H9 (cell line): ENCODE measurements around the gene TBX1. TPM values are rescaled to one million over a fixed set of nuclear protein-coding genes. Genes with fewer than 3 reads are reported as not detected.

ENCODE experiments used
- DNase-seq: peaks from one replicate; pipeline ENCODE4 v3.0.0-alpha.2; 2017
- H2AFZ ChIP-seq: one replicate; pipeline ENCODE4 v1.6.1; 2013; ENCODE audit warnings: mild to moderate bottlenecking, low read length, control low read depth, moderate library complexity
- H2AK5ac ChIP-seq: 2 replicates; pipeline ENCODE4 v1.6.1; 2013; ENCODE audit warnings: low read length, control low read depth, mixed read lengths; ENCODE audit not compliant: insufficient read length
- H2BK120ac ChIP-seq: one replicate; pipeline ENCODE4 v1.6.1; 2013; ENCODE audit warnings: low read depth, mild to moderate bottlenecking, low read length, control low read depth, inconsistent platforms; ENCODE audit not compliant: poor library complexity, severe bottlenecking
- H2BK12ac ChIP-seq: 2 replicates; pipeline ENCODE4 v1.6.1; 2013; ENCODE audit warnings: low read length, control low read depth, mixed read lengths, low read depth; ENCODE audit not compliant: insufficient read length
- H2BK15ac ChIP-seq: 2 replicates; pipeline ENCODE4 v1.6.1; 2013; ENCODE audit warnings: low read depth, low read length, control low read depth
- H2BK20ac ChIP-seq: one replicate; pipeline ENCODE4 v1.6.1; 2013; ENCODE audit warnings: low read depth, mild to moderate bottlenecking, low read length, control low read depth, inconsistent platforms; ENCODE audit not compliant: poor library complexity, severe bottlenecking
- H2BK5ac ChIP-seq: 2 replicates; pipeline ENCODE4 v1.6.1; 2013; ENCODE audit warnings: low read length, control low read depth, mixed read lengths; ENCODE audit not compliant: insufficient read length
- H3K14ac ChIP-seq: 2 replicates; pipeline ENCODE4 v1.6.1; 2013; ENCODE audit warnings: low read length, control low read depth; ENCODE audit not compliant: insufficient read depth
- H3K18ac ChIP-seq: 2 replicates; pipeline ENCODE4 v1.6.1; 2013; ENCODE audit warnings: low read depth, mild to moderate bottlenecking, mixed read lengths, low read length, control low read depth; ENCODE audit not compliant: insufficient read length
- H3K23ac ChIP-seq: 2 replicates; pipeline ENCODE4 v1.6.1; 2013; ENCODE audit warnings: low read length, control low read depth, mixed read lengths, low read depth; ENCODE audit not compliant: insufficient read length
- H3K23me2 ChIP-seq: 2 replicates; pipeline ENCODE4 v1.6.1; 2013; ENCODE audit warnings: low read depth, mild to moderate bottlenecking, mixed read lengths, low read length, control low read depth; ENCODE audit not compliant: insufficient read length, poor library complexity, severe bottlenecking
- H3K27ac ChIP-seq: 2 replicates; pipeline ENCODE4 v1.5.1; 2013; ENCODE audit warnings: low read length, control low read depth, mixed read lengths, low read depth; ENCODE audit not compliant: insufficient read length
- H3K27me3 ChIP-seq: 2 replicates; pipeline ENCODE4 v1.6.1; 2013; ENCODE audit warnings: low read length, control low read depth, inconsistent platforms; ENCODE audit not compliant: insufficient read depth
- H3K4ac ChIP-seq: 2 replicates; pipeline ENCODE4 v1.6.1; 2013; ENCODE audit warnings: low read depth, mild to moderate bottlenecking, control low read depth, inconsistent platforms, low read length, moderate library complexity
- H3K4me1 ChIP-seq: 2 replicates; pipeline ENCODE4 v1.6.1; 2013; ENCODE audit warnings: low read length, control low read depth, inconsistent platforms; ENCODE audit not compliant: insufficient read depth
- H3K4me2 ChIP-seq: 2 replicates; pipeline ENCODE4 v1.6.1; 2013; ENCODE audit warnings: low read length, control low read depth, mixed read lengths; ENCODE audit not compliant: insufficient read length, insufficient read depth
- H3K56ac ChIP-seq: 2 replicates; pipeline ENCODE4 v1.6.1; 2013; ENCODE audit warnings: low read depth, mild to moderate bottlenecking, mixed read lengths, low read length, control low read depth; ENCODE audit not compliant: insufficient read length
- H3K79me1 ChIP-seq: 2 replicates; pipeline ENCODE4 v1.6.1; 2013; ENCODE audit warnings: low read depth, mild to moderate bottlenecking, moderate library complexity, low read length, control low read depth, inconsistent platforms; ENCODE audit not compliant: insufficient read depth, poor library complexity, severe bottlenecking
- H3K79me2 ChIP-seq: 2 replicates; pipeline ENCODE4 v1.6.1; 2013; ENCODE audit warnings: low read length, control low read depth, inconsistent platforms; ENCODE audit not compliant: insufficient read depth
- H3K9ac ChIP-seq: 2 replicates; pipeline ENCODE4 v1.6.1; 2013; ENCODE audit warnings: low read length, control low read depth, mixed read lengths; ENCODE audit not compliant: insufficient read length; ENCODE audit errors: extremely low read depth
- H3K9me3 ChIP-seq: one replicate; pipeline ENCODE4 v1.6.1; 2013; ENCODE audit warnings: low read depth, low read length, inconsistent platforms; ENCODE audit not compliant: control insufficient read depth
- H3T11ph ChIP-seq: one replicate; pipeline ENCODE4 v1.6.1; 2013; ENCODE audit warnings: mild to moderate bottlenecking, low read length, control low read depth, inconsistent platforms
- H4K20me1 ChIP-seq: one replicate; pipeline ENCODE4 v1.6.1; 2013; ENCODE audit not compliant: control insufficient read depth, insufficient read length, insufficient read depth
- H4K5ac ChIP-seq: 2 replicates; pipeline ENCODE4 v1.6.1; 2013; ENCODE audit warnings: low read depth, mild to moderate bottlenecking, mixed read lengths, low read length, control low read depth; ENCODE audit not compliant: insufficient read length
- H4K8ac ChIP-seq: replicated peaks from 2 replicates; pipeline ENCODE4 v1.6.1; 2013; ENCODE audit warnings: low read length, control low read depth, mixed read lengths, low read depth; ENCODE audit not compliant: insufficient read length
- H4K91ac ChIP-seq: 2 replicates; pipeline ENCODE4 v1.6.1; 2013; ENCODE audit warnings: low read depth, mild to moderate bottlenecking, moderate library complexity, mixed read lengths, low read length, control low read depth; ENCODE audit not compliant: insufficient read length
- H3K27ac Mint-ChIP-seq, 3 experiments: 2 replicates in 2 of 3; 3 replicates in 1 of 3; pipeline ENCODE4 v1.8.0; 2020 to 2021; ENCODE audit warnings: mixed read lengths in 3 of 3, mild to moderate bottlenecking in 1 of 3, moderate library complexity in 1 of 3
- H3K27me3 Mint-ChIP-seq: 2 replicates; pipeline ENCODE4 v1.8.0; 2021; ENCODE audit warnings: low read depth, mild to moderate bottlenecking, moderate library complexity, mixed read lengths
- H3K36me3 Mint-ChIP-seq, 3 experiments: 2 replicates in 2 of 3; 3 replicates in 1 of 3; pipeline ENCODE4 v1.8.0; 2020 to 2021; ENCODE audit warnings: low read depth in 3 of 3, mixed read lengths in 3 of 3; ENCODE audit not compliant: insufficient read depth in 1 of 3
- H3K4me1 Mint-ChIP-seq, 2 experiments: 2 replicates each; pipeline ENCODE4 v1.8.0; 2020; ENCODE audit warnings: mixed read lengths in 2 of 2
- H3K4me3 Mint-ChIP-seq, 2 experiments: 2 replicates in 1 of 2; 3 replicates in 1 of 2; pipeline ENCODE4 v1.8.0; 2020 to 2021; ENCODE audit warnings: mild to moderate bottlenecking in 2 of 2, mixed read lengths in 2 of 2, moderate library complexity in 1 of 2
- H3K9me3 Mint-ChIP-seq, 2 experiments: 2 replicates in 1 of 2; 3 replicates in 1 of 2; pipeline ENCODE4 v1.8.0; 2020; ENCODE audit warnings: mild to moderate bottlenecking in 2 of 2, mixed read lengths in 2 of 2, moderate library complexity in 1 of 2
- CTCF ChIP-seq: fragments of 200-600 bp; sonication (generic); conservative IDR thresholded peaks from 3 replicates; pipeline ENCODE4 v1.8.0; 2021; ENCODE audit warnings: antibody characterized with exemption, mild to moderate bottlenecking
- WGBS: extraction: QIAGEN DNeasy Blood & Tissue Kit; methylation state at CpG from one replicate; pipeline ENCODE4 v1.1.7; 2013; ENCODE audit warnings: missing lambda C conversion rate, low lambda C conversion rate, mixed read lengths; ENCODE audit not compliant: insufficient read length; ENCODE audit errors: extremely low coverage; 5-methylcytosine and 5-hydroxymethylcytosine counted together
- total RNA-seq: library from RNA; stranded (reverse); gene quantifications from 2 replicates; pipeline ENCODE4 v1.2.1, GENCODE V29; 2021

The TBX1 gene
- total RNA-seq, 1 experiment from 2014 or later = 2.2 TPM

GRCh38 chr22:19741053-19741452, 19.5 kb upstream of the TBX1 start:
- no peak overlapping the region for H2BK20ac ChIP-seq
- H3K27ac Mint-ChIP-seq = no peak overlapping the region
- H3K4me2 ChIP-seq = no peak overlapping the region
- no peak overlapping the region for H3K14ac ChIP-seq
- no peak overlapping the region for H3T11ph ChIP-seq
- H4K8ac ChIP-seq = no peak overlapping the region
- no peak overlapping the region for H3K56ac ChIP-seq
- H2AFZ ChIP-seq = no peak overlapping the region
- no peak overlapping the region for H2BK5ac ChIP-seq
- no peaks in the 10 kb centered on the region for H4K20me1 ChIP-seq
- TF ChIP-seq CTCF = no peak
- no peak overlapping the region for H2AK5ac ChIP-seq
- H3K4me1 ChIP-seq = no peaks in the 10 kb centered on the region
- H3K79me2 ChIP-seq = no peaks in the 10 kb centered on the region
- WGBS = no CpG with 5 or more reads among the region's 7 CpGs
- H3K4me1 Mint-ChIP-seq = peaks cover 10 to 14% of the 10 kb centered on the region in 2 experiments
- no peak overlapping the region for H3K23ac ChIP-seq
- no peaks in the 10 kb centered on the region; a peak in 1 of 5 replicates for H3K9me3 Mint-ChIP-seq
- no peak overlapping the region for H3K18ac ChIP-seq
- no peaks in the 10 kb centered on the region for H3K27me3 ChIP-seq
- no peak overlapping the region for H3K9ac ChIP-seq
- H3K79me1 ChIP-seq = no peaks in the 10 kb centered on the region
- H3K36me3 Mint-ChIP-seq = no peaks in the 10 kb centered on the region
- no peak overlapping the region for H4K91ac ChIP-seq
- no peak for DNase-seq
- no peak overlapping the region for H3K27ac ChIP-seq
- no peak overlapping the region for H2BK120ac ChIP-seq
- no peaks in the 10 kb centered on the region for H3K9me3 ChIP-seq
- no peaks in the 10 kb centered on the region for H3K23me2 ChIP-seq
- peaks cover 1% of the 10 kb centered on the region; the same call in 1 of the 2 replicates for H3K27me3 Mint-ChIP-seq
- H2BK12ac ChIP-seq = no peak overlapping the region
- no peak overlapping the region for H3K4ac ChIP-seq
- no peak overlapping the region for H2BK15ac ChIP-seq
- no peak overlapping the region for H3K4me3 Mint-ChIP-seq
- no peak overlapping the region for H4K5ac ChIP-seq
